HFF-Myc (cell line): ENCODE data around the gene ZFR2.
"Not testable (repeated sequence)": the region's sequence is repeated elsewhere in the genome, so short reads cannot be mapped to it uniquely, and the experiment has no call there.

Source experiments
- DNase-seq: peaks from one replicate; pipeline ENCODE4 v3.0.0-alpha.2; 2011; ENCODE audit warnings: low read depth; ENCODE audit errors: extremely low read depth
- H3K4me3 ChIP-seq: replicated peaks from 2 replicates; pipeline ENCODE4 v1.5.1; 2011; ENCODE audit warnings: low read depth, mild to moderate bottlenecking, control low read depth, low read length
- CTCF ChIP-seq: IDR thresholded peaks from 2 replicates; pipeline ENCODE4 v1.5.1; 2012; ENCODE audit warnings: mild to moderate bottlenecking, low read depth, low read length, control low read depth; ENCODE audit errors: missing control alignments

Gene ZFR2

DNA sequence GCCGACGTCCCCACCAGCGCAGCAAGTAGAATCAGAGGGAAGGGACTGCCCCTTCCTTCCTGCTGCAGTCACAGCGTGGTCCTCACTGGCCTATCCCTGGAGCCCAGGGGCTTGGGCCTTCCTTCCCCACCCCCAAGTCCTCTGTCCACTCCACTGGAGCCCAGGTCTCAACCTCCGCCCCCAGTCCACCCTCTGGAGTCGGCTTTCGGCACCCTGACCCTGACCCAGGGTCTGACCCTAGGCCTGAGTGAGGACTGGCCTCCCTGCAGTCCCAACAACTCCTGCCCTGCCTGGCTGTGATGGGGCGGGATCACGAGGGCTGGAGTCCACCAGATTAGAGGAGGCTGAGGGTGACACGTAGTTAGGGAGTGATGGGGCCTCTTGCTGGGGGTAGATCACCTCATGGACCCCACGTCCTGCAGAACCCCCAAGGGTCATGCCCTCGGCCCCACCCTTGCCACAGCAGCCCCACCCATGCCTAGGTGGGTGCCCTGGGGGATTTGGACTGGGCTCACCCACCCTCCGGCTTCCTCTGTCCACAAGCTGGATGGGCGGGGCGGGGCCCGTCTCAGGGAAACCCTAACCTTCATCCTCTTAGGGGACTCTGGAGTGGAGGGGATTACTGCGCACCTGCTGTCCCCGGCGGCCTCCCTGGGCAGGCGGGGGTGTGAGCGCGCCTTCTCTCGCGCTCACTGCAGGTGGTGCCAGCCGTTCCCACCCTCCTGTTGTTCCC is 100.7 kb downstream of the ZFR2 start:
- TF ChIP-seq CTCF, result no peak
- no peak overlapping the region for H3K4me3 ChIP-seq
- DNase-seq, result no peak

DNA sequence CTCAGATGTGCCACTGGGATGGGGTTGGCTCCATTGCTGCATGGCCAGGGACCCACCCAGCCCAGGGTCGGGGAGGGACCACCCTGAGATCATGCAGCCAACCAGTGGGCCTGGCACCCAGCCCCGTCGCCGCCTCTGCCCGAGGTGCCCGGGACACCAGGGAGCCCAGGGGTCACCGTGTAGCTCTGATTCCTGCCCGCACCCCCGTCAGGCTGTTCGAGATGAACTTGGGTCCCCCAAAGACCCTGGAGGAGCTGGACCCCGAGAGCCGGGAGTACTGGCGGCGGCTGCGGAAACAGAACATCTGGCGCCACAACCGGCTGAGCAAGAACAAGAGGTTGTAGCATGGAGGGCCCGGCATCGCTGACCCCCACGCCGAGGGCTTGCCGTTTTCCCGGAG is 101.8 kb downstream of the ZFR2 start:
- no peak for DNase-seq
- TF ChIP-seq CTCF, result no peak
- no peak overlapping the region for H3K4me3 ChIP-seq

GRCh38 chr19:3766520-3766919 is 102.3 kb downstream of the ZFR2 start:
- H3K4me3 ChIP-seq, result no peak overlapping the region
- no peak for DNase-seq
- no peak for TF ChIP-seq CTCF

DNA sequence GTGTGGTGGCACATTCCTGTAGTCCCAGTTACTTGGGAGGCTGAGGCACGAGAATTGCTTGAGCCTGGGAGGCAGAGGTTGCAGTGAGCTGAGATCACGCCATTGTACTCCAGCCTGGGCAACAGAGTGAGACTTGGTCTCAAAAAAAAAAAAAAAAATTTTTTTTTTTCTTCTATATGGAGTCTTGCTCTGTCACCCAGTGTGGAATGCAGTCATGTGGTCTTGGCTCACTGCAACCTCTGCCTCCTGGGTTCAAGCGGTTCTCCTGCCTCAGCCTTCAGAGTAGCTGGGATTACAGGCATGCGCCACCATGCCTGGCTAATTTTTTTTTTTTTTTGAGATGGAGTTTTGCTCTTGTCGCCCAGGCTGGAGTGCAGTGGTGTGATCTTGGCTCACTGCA is 103.1 kb downstream of the ZFR2 start:
- not testable (repeated sequence) for DNase-seq, H3K4me3 ChIP-seq

DNA sequence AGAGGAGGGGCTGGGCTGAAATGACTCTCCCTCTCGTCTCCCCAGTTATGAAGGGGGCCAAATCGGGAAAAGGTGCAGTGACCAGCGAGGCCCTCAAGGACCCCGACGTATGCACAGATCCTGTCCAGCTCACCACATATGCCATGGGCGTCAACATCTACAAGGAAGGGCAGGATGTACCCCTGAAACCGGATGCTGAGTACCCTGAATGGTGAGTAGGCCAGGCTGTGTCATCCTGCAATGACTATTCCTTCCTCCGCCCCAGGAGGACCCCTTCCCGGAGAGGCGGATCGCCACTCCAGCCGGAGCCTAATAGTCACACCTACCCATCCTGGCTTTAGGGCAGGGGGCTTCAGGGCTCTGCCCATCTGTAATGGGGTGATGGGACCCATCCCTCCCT is 103.7 kb downstream of the ZFR2 start:
- no peak overlapping the region for H3K4me3 ChIP-seq
- TF ChIP-seq CTCF, result no peak
- no peak for DNase-seq

DNA sequence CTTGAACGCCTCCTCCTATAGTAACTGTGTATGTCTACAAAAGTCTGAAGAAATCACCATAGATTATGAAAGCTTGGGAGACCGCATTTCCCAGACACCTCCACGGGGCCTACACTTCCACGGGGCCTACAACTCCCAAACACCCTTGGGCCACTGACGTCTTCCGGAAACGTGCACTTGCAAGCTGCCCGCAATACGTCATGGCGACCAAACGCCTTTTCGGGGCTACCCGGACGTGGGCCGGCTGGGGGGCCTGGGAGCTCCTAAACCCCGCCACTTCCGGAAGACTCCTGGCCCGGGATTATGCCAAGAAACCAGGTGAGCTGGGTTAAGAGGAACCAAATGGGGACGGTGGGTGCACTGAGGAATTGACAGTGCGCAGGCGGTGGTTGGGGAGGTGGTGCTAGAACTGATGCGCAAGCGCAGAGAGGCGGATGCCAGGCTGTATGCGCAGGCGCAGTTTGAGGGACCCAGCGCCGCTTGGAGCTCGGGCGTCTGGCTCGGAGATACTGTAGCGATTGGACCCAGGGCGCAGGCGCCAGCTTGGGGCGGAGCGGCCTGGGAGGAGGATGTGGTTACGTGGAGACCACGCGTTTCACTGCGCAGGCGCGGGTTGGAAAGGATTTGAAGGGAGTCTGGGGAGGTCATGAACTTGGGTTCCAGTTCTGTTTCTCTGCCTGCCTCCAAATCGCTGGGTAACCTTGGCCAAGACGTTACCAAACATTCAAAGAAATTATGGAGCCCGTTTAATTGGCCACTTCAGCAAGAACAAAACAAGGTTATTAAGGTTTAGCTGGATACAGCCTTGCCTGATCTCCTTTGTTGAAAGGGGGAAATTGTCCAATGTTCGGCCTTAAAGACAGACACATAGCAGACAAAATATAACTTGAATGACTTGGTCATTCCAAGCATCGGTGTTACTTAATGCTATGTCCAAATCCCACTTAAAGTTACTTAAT is 106.1 kb downstream of the ZFR2 start, which contains the start of gene MRPL54:
Gene MRPL54 (plus strand): TSS at position 182 of the 959 bp plus-strand sequence. CDS start 19 bp downstream, at position 201.
- no peak for TF ChIP-seq CTCF
- peak within 1 kb of the TSS; percentile 71 for H3K4me3 ChIP-seq
- DNase-seq, result peak; percentile 96

DNA sequence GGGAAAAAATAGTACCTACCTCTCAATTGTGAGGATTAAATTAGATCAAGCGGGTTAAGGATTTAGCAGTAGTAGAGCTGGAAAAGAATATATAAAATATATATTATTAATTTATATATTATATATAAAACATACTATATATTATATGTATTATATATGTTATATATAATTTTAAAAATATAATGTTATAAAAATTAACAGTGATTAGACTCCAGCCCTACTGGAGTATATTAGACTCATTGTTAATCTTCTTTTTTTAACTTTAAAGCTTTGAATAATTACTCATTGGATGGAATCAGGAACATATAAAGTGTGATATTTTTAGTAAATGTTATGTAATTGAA is 106.7 kb downstream of the ZFR2 start:
- peak overlapping the region; percentile 71 for H3K4me3 ChIP-seq
- no peak for TF ChIP-seq CTCF
- DNase-seq, result no peak
